WI38 (cell line): Measurements from ENCODE around the gene SLCO2B1.

Experiments used
- H3K4me3 ChIP-seq: 2 replicates; pipeline ENCODE4 v1.5.1; 2011; ENCODE audit warnings: low read depth, mild to moderate bottlenecking, control low read depth, low read length
- TF ChIP-seq, protein P1 (sequence below): IDR thresholded peaks from 2 replicates; pipeline ENCODE4 v1.5.1; 2012; ENCODE audit warnings: low read depth, mild to moderate bottlenecking, control low read depth, low read length

Gene SLCO2B1

GRCh38 chr11:75188671-75189070 lies 37.8 kb downstream of the SLCO2B1 start:
- TF ChIP-seq, protein P1, sequence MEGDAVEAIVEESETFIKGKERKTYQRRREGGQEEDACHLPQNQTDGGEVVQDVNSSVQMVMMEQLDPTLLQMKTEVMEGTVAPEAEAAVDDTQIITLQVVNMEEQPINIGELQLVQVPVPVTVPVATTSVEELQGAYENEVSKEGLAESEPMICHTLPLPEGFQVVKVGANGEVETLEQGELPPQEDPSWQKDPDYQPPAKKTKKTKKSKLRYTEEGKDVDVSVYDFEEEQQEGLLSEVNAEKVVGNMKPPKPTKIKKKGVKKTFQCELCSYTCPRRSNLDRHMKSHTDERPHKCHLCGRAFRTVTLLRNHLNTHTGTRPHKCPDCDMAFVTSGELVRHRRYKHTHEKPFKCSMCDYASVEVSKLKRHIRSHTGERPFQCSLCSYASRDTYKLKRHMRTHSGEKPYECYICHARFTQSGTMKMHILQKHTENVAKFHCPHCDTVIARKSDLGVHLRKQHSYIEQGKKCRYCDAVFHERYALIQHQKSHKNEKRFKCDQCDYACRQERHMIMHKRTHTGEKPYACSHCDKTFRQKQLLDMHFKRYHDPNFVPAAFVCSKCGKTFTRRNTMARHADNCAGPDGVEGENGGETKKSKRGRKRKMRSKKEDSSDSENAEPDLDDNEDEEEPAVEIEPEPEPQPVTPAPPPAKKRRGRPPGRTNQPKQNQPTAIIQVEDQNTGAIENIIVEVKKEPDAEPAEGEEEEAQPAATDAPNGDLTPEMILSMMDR: no peak
- H3K4me3 ChIP-seq: no peak overlapping the region

GRCh38 chr11:75189108-75189507 lies 38.2 kb downstream of the SLCO2B1 start:
- TF ChIP-seq, protein P1: no peak

GRCh38 chr11:75189911-75190310 lies 39.0 kb downstream of the SLCO2B1 start:
- H3K4me3 ChIP-seq: no peak overlapping the region
- TF ChIP-seq, protein P1: no peak

More at GRCh38 chr11:75189108-75189507, 38.2 kb downstream of the SLCO2B1 start:
- no peak overlapping the region for H3K4me3 ChIP-seq

DNA sequence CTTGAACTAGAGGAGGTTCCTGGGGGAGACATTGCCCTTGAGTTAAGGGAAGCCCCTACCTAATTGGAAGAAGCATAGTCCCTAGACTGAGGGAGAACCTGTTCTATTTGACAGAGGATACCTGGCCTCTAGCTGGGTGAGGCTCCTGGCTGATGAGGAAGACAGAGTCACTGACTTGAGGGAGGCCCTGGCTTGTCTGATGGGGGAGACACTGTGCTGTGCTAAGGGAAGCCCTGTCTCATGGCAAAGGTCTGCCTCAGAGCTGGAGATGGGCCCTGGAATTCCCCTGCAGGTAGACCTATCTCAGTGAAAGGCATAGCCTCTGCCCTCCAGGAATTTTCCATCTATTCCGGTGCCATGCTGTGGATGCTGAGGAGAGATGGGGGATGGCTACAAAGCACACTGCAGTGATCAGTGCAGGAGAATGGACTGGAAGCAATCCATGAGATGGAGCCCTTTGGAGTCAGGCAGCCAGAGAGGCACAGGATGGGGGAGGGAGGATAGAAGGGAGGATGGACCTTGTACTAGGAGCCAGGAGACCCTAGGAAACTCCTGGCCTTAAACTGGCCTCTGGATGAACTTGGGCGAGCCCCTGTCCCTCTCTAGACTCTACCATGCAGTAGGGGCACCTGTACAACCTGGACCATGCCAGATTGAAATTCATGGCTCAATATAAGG lies 39.9 kb downstream of the SLCO2B1 start:
- TF ChIP-seq, protein P1: no peak

GRCh38 chr11:75191330-75191717 lies 40.4 kb downstream of the SLCO2B1 start:
- TF ChIP-seq, protein P1: no peak
- H3K4me3 ChIP-seq: no peak overlapping the region

More for the DNA sequence above, 39.9 kb downstream of the SLCO2B1 start:
- no peak overlapping the region for H3K4me3 ChIP-seq

DNA sequence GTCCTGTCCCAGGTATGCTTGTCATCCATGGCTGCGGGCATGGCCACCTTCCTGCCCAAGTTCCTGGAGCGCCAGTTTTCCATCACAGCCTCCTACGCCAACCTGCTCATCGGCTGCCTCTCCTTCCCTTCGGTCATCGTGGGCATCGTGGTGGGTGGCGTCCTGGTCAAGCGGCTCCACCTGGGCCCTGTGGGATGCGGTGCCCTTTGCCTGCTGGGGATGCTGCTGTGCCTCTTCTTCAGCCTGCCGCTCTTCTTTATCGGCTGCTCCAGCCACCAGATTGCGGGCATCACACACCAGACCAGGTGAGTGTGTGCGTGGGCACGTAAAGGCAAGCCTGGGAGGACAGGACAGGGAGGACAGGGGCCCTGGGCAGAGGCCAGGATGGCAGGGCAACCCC lies 42.4 kb downstream of the SLCO2B1 start:
- H3K4me3 ChIP-seq: no peak overlapping the region
- TF ChIP-seq, protein P1: no peak

- H3K4me3 ChIP-seq: no peak overlapping the region
- TF ChIP-seq, protein P1: no peak
These were observed 42.8 kb downstream of the SLCO2B1 start for GRCh38 chr11:75193711-75194110.
